Body of pancreas (tissue), 4 donors: Measurements from ENCODE around the gene PBX2. TPM values are rescaled to one million over a fixed set of nuclear protein-coding genes. Genes with fewer than 3 reads are reported as not detected.
"Not testable (repeated sequence)": the region's sequence is repeated elsewhere in the genome, so short reads cannot be mapped to it uniquely, and the experiment has no call there.

ENCODE experiments used
- ATAC-seq: fragments of 150-250 bp; one replicate; pipeline ENCODE4 v1.9.1; 2016
- DNase-seq, 4 donors: peaks; one replicate each; pipeline ENCODE4 v3.0.0-alpha.2; 2019
- H3K27ac ChIP-seq, 4 donors: fragments of 200-600 bp; sonication (generic); 1 replicate in 3 of 4; 2 replicates in 1 of 4; pipeline versions ENCODE4 v1.5.1 to v1.6.1; 2016 to 2019; ENCODE audit warnings: mild to moderate bottlenecking in 1 of 4, mixed read lengths in 1 of 4, moderate library complexity in 1 of 4
- H3K27me3 ChIP-seq, 2 donors: fragments of 200-600 bp; sonication (generic); one replicate each; pipeline ENCODE4 v1.6.0; 2016; ENCODE audit warnings: mild to moderate bottlenecking in 1 of 2
- H3K36me3 ChIP-seq, 2 donors: fragments of 200-600 bp; sonication (generic); replicated peaks in 1 of 2; 2 replicates each; pipeline ENCODE4 v1.5.1; 2016; ENCODE audit warnings: low read depth in 2 of 2; ENCODE audit not compliant: insufficient read depth in 1 of 2
- H3K4me1 ChIP-seq: fragments of 200-600 bp; sonication (generic); one replicate; pipeline ENCODE4 v1.6.0; 2016
- H3K4me3 ChIP-seq, 2 donors: fragments of 200-600 bp; sonication (generic); 1 replicate in 1 of 2; 2 replicates in 1 of 2; pipeline ENCODE4 v1.5.1; 2016 to 2019
- H3K9me3 ChIP-seq, 3 donors: fragments of 200-600 bp; sonication (generic); 1 replicate in 2 of 3; 2 replicates in 1 of 3; pipeline ENCODE4 v1.5.1; 2016
- CTCF ChIP-seq, 7 experiments: fragments of 450-650 bp in 4 of 7; fragments of 200-600 bp in 3 of 7; sonication (generic) in 3 of 7; IDR thresholded peaks; one replicate each; pipeline ENCODE4 v1.5.1; 2016 to 2019; ENCODE audit warnings: antibody characterized with exemption in 7 of 7
- POLR2A ChIP-seq, 3 donors: fragments of 450-650 bp; IDR thresholded peaks; one replicate each; pipeline ENCODE4 v1.6.1; 2016; ENCODE audit warnings: antibody characterized with exemption in 3 of 3, mild to moderate bottlenecking in 2 of 3
- WGBS, 2 donors: methylation state at CpG; one replicate each; pipeline ENCODE4 v1.1.5; 2017; 5-methylcytosine and 5-hydroxymethylcytosine counted together
- intact Hi-C: fragments of 100-400 bp; cut with DNase I; formaldehyde crosslinking; loops from one replicate; pipeline ENCODE4 v1.15.1; 2023
- total RNA-seq, 2 donors: library from RNA; depleted of rRNA; stranded (reverse); fragments of >200 nt; gene quantifications; one replicate each; pipeline ENCODE4 v1.1.0, GENCODE V29; 2016

Gene PBX2
- total RNA-seq, 2 donors from 2014 or later = 28.8 to 31.3 TPM

GRCh38 chr6:32188381-32189068 lies 1.5 kb downstream of the PBX2 start:
- no peaks in the 10 kb centered on the region for H3K27me3 ChIP-seq
- H3K4me1 ChIP-seq = peaks cover 33% of the 10 kb centered on the region
- WGBS, 2 donors = 37 to 43% methylated on average over 7 to 13 of the region's 13 CpGs

DNA sequence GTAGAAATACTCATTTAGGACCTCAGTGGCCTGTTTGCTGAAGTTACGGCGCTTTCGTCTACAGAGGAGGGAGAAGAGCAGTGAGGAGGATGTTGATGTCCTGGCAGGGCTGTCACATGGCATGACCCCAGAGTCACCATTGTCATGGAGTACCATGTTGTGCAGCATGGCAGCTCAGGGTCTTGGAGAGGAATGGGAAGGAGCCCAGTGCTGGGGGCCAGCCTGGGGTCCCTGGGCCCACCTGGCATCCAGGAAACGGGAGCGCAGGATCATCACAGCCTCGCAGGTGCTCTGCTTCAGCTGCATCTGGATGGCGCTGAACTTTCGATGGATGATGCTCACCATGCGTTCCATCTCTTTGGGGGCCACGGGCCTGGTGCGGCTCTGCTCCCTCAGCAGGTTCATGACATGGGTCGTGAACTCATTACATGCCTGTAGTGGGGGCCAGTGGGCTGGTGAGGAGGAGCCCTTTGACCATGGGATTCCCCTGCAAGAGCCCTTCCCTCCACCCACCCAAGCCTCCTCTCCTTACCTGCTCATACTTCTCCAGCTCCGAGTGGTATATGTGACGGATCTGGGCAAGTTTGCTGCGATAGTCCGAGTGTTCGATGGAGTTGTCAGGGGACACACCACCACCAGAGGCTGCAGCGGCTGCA lies 2.1 kb downstream of the PBX2 start:
- peaks cover 33% of the 10 kb centered on the region for H3K4me1 ChIP-seq
- intact Hi-C loops, H3K4me3 ChIP-seq, ATAC-seq, H3K27me3 ChIP-seq, H3K9me3 ChIP-seq, DNase-seq, H3K36me3 ChIP-seq: not testable (repeated sequence)
- peak overlapping the region in 2 of 4 donors; percentile 86 to 88 for H3K27ac ChIP-seq
- 80 to 82% methylated on average over 7 to 18 of the region's 18 CpGs for WGBS, 2 donors

More at GRCh38 chr6:32188381-32189068, 1.5 kb downstream of the PBX2 start:
- peak overlapping the region in 3 of 4 donors; percentile 86 to 97 (median 88) for H3K27ac ChIP-seq
- intact Hi-C loops = no loop called here
- TF ChIP-seq POLR2A (IDR thresholded peaks at IDR 0.05) (no peak), CTCF (IDR thresholded peaks at IDR 0.05) (no peak)
- H3K4me3 ChIP-seq = no peak overlapping the region
- DNase-seq (no peak), ATAC-seq (no peak)
- H3K36me3 ChIP-seq = peaks cover 0 to 2% of the 10 kb centered on the region in 2 donors
- no peaks in the 10 kb centered on the region for H3K9me3 ChIP-seq

DNA sequence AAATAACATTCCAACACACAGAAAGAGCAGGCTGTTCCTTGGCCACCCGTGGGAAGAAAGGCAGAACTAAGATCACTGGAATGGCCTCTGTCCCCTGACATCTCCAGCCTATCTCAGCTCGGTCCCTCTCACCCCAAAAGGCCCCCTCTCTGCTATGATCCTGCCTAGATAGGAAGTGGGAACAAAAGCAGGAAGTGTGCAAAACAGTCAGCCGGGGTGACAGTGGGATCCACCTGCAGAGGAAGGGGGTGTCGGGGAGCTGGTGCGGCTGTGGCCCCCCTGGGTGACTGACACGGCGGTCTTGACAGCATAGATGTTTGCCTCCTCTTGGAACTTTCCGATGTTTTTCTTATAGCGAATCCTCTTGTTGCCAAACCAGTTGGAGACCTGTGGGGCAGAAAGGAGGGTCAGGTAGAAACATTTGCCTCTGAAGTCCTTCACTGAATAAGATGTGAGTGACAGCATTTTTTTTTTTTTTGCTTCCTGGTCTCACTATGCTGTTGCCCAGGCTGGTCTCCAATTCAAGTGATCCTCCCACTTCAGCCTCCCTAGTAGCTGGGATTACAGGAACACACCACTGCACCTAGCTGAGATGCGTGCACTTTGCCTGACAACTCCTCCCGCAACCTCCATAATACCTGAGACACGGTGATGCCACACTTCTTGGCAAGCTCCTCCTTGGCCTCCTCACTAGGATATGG lies 2.8 kb downstream of the PBX2 start:
- TF ChIP-seq CTCF (IDR thresholded peaks at IDR 0.05) (no peak), POLR2A (IDR thresholded peaks at IDR 0.05) (no peak)
- Histone ChIP-seq H3K36me3 (peaks cover 0 to 6% of the 10 kb centered on the region in 2 donors), H3K27me3 (no peaks in the 10 kb centered on the region), H3K9me3 (no peaks in the 10 kb centered on the region), H3K4me1 (peaks cover 33% of the 10 kb centered on the region), H3K27ac (peak overlapping the region in 2 of 4 donors; percentile 59 to 68), H3K4me3 (no peak overlapping the region)
- intact Hi-C loops = no loop called here
- ATAC-seq = no peak
- no peak for DNase-seq
- 61 to 79% methylated on average over 11 to 12 of the region's 12 CpGs for WGBS, 2 donors

- H3K27me3 ChIP-seq, intact Hi-C loops, H3K36me3 ChIP-seq, H3K9me3 ChIP-seq, ATAC-seq, DNase-seq, H3K4me3 ChIP-seq: not testable (repeated sequence)
- H3K4me1 ChIP-seq = peaks cover 33% of the 10 kb centered on the region
- 60 to 69% methylated on average over 9 to 10 of the region's 10 CpGs for WGBS, 2 donors
- peak overlapping the region in 3 of 4 donors; percentile 54 to 68 (median 59) for H3K27ac ChIP-seq
Observed at GRCh38 chr6:32186151-32186840, 3.7 kb downstream of the PBX2 start.

GRCh38 chr6:32185681-32186131 lies 4.3 kb downstream of the PBX2 start:
- H3K27me3 ChIP-seq, H3K4me3 ChIP-seq, H3K36me3 ChIP-seq, intact Hi-C loops, H3K9me3 ChIP-seq: not testable (repeated sequence)
- Histone ChIP-seq H3K27ac (peak overlapping the region in 3 of 4 donors; percentile 54 to 68 (median 59)), H3K4me1 (peaks cover 28% of the 10 kb centered on the region)
- peak; percentile 66 to 84 (median 71) for DNase-seq
- WGBS, 2 donors = 39 to 55% methylated on average over 11 of the region's 11 CpGs
- ATAC-seq = peak; percentile 68
